OCI-LY7 (cell line): ENCODE data around the gene FGD4. TPM values are rescaled to one million over a fixed set of nuclear protein-coding genes. Genes with fewer than 3 reads are reported as not detected.

Experiments
- BruUV-seq: library from RNA; stranded (reverse); fragments of 400-500 nt; replicated peaks from 2 replicates; lab custom pipeline; 2021; lab: Mats Ljungman, UMichigan
- CTCF ChIA-PET: fragments of 300-600 bp; sonication (Branson Sonifier 250); formaldehyde crosslinking; loops from one replicate; lab custom pipeline; 2022; ENCODE audit warnings: antibody characterized with exemption; ENCODE audit not compliant: unreplicated experiment; lab: Charles Lee
- POLR2A ChIA-PET: fragments of 300-600 bp; sonication (Branson Sonifier 250); formaldehyde crosslinking; loops from one replicate; lab custom pipeline; 2022; ENCODE audit warnings: antibody characterized with exemption; lab: Charles Lee
- DNase-seq: peaks from one replicate; pipeline ENCODE4 v3.0.0-alpha.2; 2015; ENCODE audit warnings: low spot score
- H2AFZ ChIP-seq: fragments of 200-600 bp; sonication (generic), shearing (Covaris generic); 2 replicates; pipeline ENCODE4 v1.6.1; 2014; ENCODE audit warnings: mild to moderate bottlenecking, antibody characterized with exemption, low read length, moderate library complexity
- H3K27ac ChIP-seq: fragments of 200-600 bp; sonication (generic); 2 replicates; pipeline ENCODE4 v1.5.1; 2014; ENCODE audit warnings: mixed run types, low read depth, mild to moderate bottlenecking, moderate library complexity, low read length, inconsistent platforms; ENCODE audit not compliant: poor library complexity, severe bottlenecking
- H3K36me3 ChIP-seq: fragments of 200-600 bp; sonication (generic); 2 replicates; pipeline ENCODE4 v1.6.1; 2014; ENCODE audit warnings: mild to moderate bottlenecking, antibody characterized with exemption, low read length, moderate library complexity, mixed read lengths; ENCODE audit not compliant: insufficient read depth
- H3K4me1 ChIP-seq: fragments of 200-600 bp; sonication (generic); 2 replicates; pipeline ENCODE4 v1.5.1; 2014; ENCODE audit warnings: mild to moderate bottlenecking, low read length; ENCODE audit not compliant: insufficient read depth, poor library complexity, severe bottlenecking
- H3K4me2 ChIP-seq: fragments of 200-600 bp; sonication (generic); 2 replicates; pipeline ENCODE4 v1.6.1; 2014; ENCODE audit warnings: mild to moderate bottlenecking, low read length
- H3K4me3 ChIP-seq: fragments of 200-600 bp; sonication (generic); 2 replicates; pipeline ENCODE4 v1.5.1; 2014; ENCODE audit warnings: mild to moderate bottlenecking, low read depth, low read length; ENCODE audit not compliant: poor library complexity, severe bottlenecking
- H3K79me2 ChIP-seq: fragments of 200-600 bp; sonication (generic); 2 replicates; pipeline ENCODE4 v1.6.1; 2016; ENCODE audit warnings: low read depth, mild to moderate bottlenecking, low read length, moderate library complexity, mixed read lengths; ENCODE audit not compliant: insufficient read depth
- H3K9me2 ChIP-seq: fragments of 200-600 bp; sonication (generic); 2 replicates; pipeline ENCODE4 v1.6.1; 2016; ENCODE audit warnings: mild to moderate bottlenecking, low read length, mixed read lengths; ENCODE audit not compliant: insufficient read depth
- H3K9me3 ChIP-seq: fragments of 200-600 bp; sonication (generic); 2 replicates; pipeline ENCODE4 v1.6.1; 2014; ENCODE audit warnings: mild to moderate bottlenecking, mixed run types, low read length, mixed read lengths
- H4K20me1 ChIP-seq: fragments of 200-600 bp; sonication (generic); 2 replicates; pipeline ENCODE4 v1.6.1; 2014; ENCODE audit warnings: mild to moderate bottlenecking, antibody characterized with exemption, low read length, moderate library complexity, mixed read lengths; ENCODE audit not compliant: insufficient read depth
- EZH2phosphoT487 ChIP-seq: fragments of 200-600 bp; sonication (generic); IDR thresholded peaks from 2 replicates; pipeline ENCODE4 v1.6.1; 2018; ENCODE audit warnings: low read depth, borderline replicate concordance, mild to moderate bottlenecking, mixed run types, antibody characterized with exemption, low read length, moderate library complexity, mixed read lengths
- intact Hi-C: fragments of 100-400 bp; cut with micrococcal nuclease; formaldehyde crosslinking; loops from one replicate; pipeline ENCODE4 v1.10.0; 2022; ENCODE audit not compliant: unreplicated experiment
- total RNA-seq, 2 experiments: library from RNA; depleted of rRNA in 1 of 2; stranded (reverse); fragments of >200 nt in 1 of 2; shearing (Covaris generic) in 1 of 2; gene quantifications; 2 replicates each; pipeline ENCODE4 v1.2.3, GENCODE V29; 2014 to 2022
- TF ChIP-seq, protein P1 (sequence below): fragments of 200-600 bp; sonication (generic); conservative IDR thresholded peaks from 2 replicates; pipeline ENCODE4 v1.5.1; 2014; ENCODE audit warnings: mild to moderate bottlenecking, antibody characterized with exemption, low read length, moderate library complexity, mixed read lengths

FGD4 gene
- total RNA-seq, 2 experiments from 2014 or later: 14.9 to 19.3 TPM

DNA sequence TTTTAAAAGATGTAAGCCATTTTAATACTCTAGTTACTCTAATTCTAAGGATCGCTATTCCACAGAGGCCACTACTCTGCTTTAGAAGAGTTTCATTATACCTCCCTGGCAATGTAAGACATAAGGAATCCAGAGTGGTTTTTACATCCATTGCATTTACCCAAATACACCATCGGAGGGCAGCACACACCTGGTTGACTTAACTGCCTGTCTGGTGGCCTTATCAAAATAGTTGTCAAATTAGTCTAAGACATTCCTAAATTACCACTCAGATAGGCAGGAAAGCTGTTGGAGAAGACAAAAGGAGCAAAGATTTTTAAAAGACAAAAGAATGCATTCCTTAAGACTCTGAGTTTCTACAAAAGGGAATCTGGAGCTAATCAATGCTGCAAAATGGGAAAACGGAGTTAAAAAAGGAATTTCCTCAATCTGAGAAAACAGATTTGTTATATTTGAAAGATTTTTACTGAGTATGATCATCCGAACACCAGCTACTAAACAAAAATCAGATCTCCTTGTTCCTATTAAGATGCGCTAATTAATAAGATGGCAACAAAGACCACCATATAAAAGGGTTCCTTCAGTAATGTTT, 33.8 kb upstream of the FGD4 start:
- BruUV-seq: no TSS peak
- Histone ChIP-seq H3K9me3 (no peaks in the 10 kb centered on the region), H3K27ac (no peak overlapping the region), H3K4me3 (no peak overlapping the region), H3K4me1 (no peaks in the 10 kb centered on the region), H4K20me1 (no peaks in the 10 kb centered on the region), H3K79me2 (no peaks in the 10 kb centered on the region), H3K4me2 (no peak overlapping the region), H3K36me3 (no peaks in the 10 kb centered on the region; the same call in 1 of the 2 replicates), H2AFZ (no peak overlapping the region), H3K9me2 (no peaks in the 10 kb centered on the region)
- CTCF ChIA-PET: no interaction called here
- intact Hi-C loops: loop anchor here (1.0 to 5.0 kb wide), 4 partner anchors 82 to 713 kb away; partner anchors contain the start of gene YARS2
- no peak for TF ChIP-seq EZH2phosphoT487
- TF ChIP-seq, protein P1, sequence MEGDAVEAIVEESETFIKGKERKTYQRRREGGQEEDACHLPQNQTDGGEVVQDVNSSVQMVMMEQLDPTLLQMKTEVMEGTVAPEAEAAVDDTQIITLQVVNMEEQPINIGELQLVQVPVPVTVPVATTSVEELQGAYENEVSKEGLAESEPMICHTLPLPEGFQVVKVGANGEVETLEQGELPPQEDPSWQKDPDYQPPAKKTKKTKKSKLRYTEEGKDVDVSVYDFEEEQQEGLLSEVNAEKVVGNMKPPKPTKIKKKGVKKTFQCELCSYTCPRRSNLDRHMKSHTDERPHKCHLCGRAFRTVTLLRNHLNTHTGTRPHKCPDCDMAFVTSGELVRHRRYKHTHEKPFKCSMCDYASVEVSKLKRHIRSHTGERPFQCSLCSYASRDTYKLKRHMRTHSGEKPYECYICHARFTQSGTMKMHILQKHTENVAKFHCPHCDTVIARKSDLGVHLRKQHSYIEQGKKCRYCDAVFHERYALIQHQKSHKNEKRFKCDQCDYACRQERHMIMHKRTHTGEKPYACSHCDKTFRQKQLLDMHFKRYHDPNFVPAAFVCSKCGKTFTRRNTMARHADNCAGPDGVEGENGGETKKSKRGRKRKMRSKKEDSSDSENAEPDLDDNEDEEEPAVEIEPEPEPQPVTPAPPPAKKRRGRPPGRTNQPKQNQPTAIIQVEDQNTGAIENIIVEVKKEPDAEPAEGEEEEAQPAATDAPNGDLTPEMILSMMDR: peak; percentile 98
- POLR2A ChIA-PET: interaction anchor here (1.1 kb wide), 1 partner anchor 971 kb away, joined by 4 read pairs; no protein-coding TSS in a partner anchor
- DNase-seq: peak; percentile 74

GRCh38 chr12:32366714-32367113, 32.6 kb upstream of the FGD4 start:
- no TSS peak for BruUV-seq
- Histone ChIP-seq H3K4me1 (peaks cover 2% of the 10 kb centered on the region), H3K27ac (no peak overlapping the region), H3K9me2 (no peaks in the 10 kb centered on the region), H3K79me2 (no peaks in the 10 kb centered on the region), H3K36me3 (no peaks in the 10 kb centered on the region; the same call in 1 of the 2 replicates), H2AFZ (no peak overlapping the region), H3K9me3 (no peaks in the 10 kb centered on the region), H3K4me2 (no peak overlapping the region), H3K4me3 (no peak overlapping the region), H4K20me1 (no peaks in the 10 kb centered on the region)
- CTCF ChIA-PET: no interaction called here
- intact Hi-C loops: loop anchor here (5.0 kb wide), 2 partner anchors 81 to 714 kb away; no protein-coding TSS in a partner anchor
- POLR2A ChIA-PET: interaction anchor here (0.6 kb wide), 1 partner anchor 298 kb away, joined by 6 read pairs; no protein-coding TSS in a partner anchor
- DNase-seq: no peak
- no peak for TF ChIP-seq EZH2phosphoT487
- TF ChIP-seq, protein P1: no peak

DNA sequence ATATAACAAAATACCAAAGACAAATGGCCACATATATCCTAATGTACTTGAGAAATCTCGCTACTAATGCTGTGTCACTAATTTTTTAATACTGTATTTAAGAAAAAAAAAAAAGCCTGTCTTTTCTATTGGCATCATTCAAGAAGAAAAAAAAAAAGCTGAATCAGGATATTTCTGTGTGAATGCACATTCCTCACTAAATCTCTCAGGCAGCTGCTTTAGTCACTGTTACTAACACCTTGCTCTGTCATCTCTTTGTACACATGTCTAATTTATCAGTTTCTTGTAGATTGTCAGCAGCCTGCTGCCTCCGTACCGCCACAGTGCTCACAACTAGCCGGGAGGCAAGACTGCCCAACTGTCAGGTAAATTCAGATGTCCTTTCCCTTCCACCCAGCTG, 32.0 kb upstream of the FGD4 start:
- Histone ChIP-seq H3K36me3 (no peaks in the 10 kb centered on the region; the same call in 1 of the 2 replicates), H3K9me2 (no peaks in the 10 kb centered on the region), H3K4me2 (no peak overlapping the region), H4K20me1 (no peaks in the 10 kb centered on the region), H3K79me2 (no peaks in the 10 kb centered on the region), H2AFZ (no peak overlapping the region), H3K9me3 (no peaks in the 10 kb centered on the region), H3K4me3 (no peak overlapping the region), H3K4me1 (peaks cover 4% of the 10 kb centered on the region), H3K27ac (no peak overlapping the region)
- intact Hi-C loops: loop anchor here (5.0 kb wide), 2 partner anchors 80 to 715 kb away; no protein-coding TSS in a partner anchor
- ChIA-PET CTCF (no interaction called here), POLR2A (interaction anchor here (0.7 to 1.0 kb wide), 3 partner anchors 8 to 302 kb away, joined by 3 to 4 read pairs (median 3); no protein-coding TSS in a partner anchor)
- no peak for DNase-seq
- no peak for TF ChIP-seq EZH2phosphoT487
- TF ChIP-seq, protein P1: no peak
- BruUV-seq: no TSS peak
